Central memory CD8-positive, alpha-beta T cell (primary cell): ENCODE measurements around the gene TEX47.

Source experiments
- ATAC-seq: fragments of 150-1000 bp; cut with Tn5 transposase; replicated peaks from 2 replicates; pipeline ENCODE4 v1.10.0; 2022; ENCODE audit warnings: mild to moderate bottlenecking, moderate FRiP score, moderate number of reproducible peaks; ENCODE audit not compliant: poor library complexity, severe bottlenecking; ENCODE audit errors: extremely low read depth
- DNase-seq, 2 donors: peaks; one replicate each; pipeline ENCODE4 v3.0.0; 2021; ENCODE audit warnings: low spot score in 2 of 2
- H3K27ac Mint-ChIP-seq: one replicate; pipeline ENCODE4 v1.8.0; 2022; ENCODE audit warnings: low read depth, mild to moderate bottlenecking, moderate library complexity, mixed read lengths
- H3K27me3 Mint-ChIP-seq: one replicate; pipeline ENCODE4 v1.8.0; 2022; ENCODE audit warnings: mixed read lengths
- H3K36me3 Mint-ChIP-seq: one replicate; pipeline ENCODE4 v1.8.0; 2022; ENCODE audit warnings: mild to moderate bottlenecking, moderate library complexity, mixed read lengths; ENCODE audit not compliant: insufficient read depth
- H3K4me1 Mint-ChIP-seq: one replicate; pipeline ENCODE4 v1.8.0; 2022; ENCODE audit warnings: mixed read lengths
- H3K4me3 Mint-ChIP-seq: one replicate; pipeline ENCODE4 v1.8.0; 2022; ENCODE audit warnings: mild to moderate bottlenecking, moderate library complexity, mixed read lengths
- H3K9me3 Mint-ChIP-seq: one replicate; pipeline ENCODE4 v1.8.0; 2022; ENCODE audit warnings: mixed read lengths

TEX47 gene

GRCh38 chr7:88772776-88773175 lies 22.8 kb downstream of the TEX47 start:
- ATAC-seq = no peak
- H3K27me3 Mint-ChIP-seq = no peaks in the 10 kb centered on the region
- no peaks in the 10 kb centered on the region for H3K4me1 Mint-ChIP-seq
- DNase-seq = no peak
- H3K9me3 Mint-ChIP-seq = no peaks in the 10 kb centered on the region
- H3K36me3 Mint-ChIP-seq = no peaks in the 10 kb centered on the region
- no peak overlapping the region for H3K4me3 Mint-ChIP-seq
- H3K27ac Mint-ChIP-seq = no peak overlapping the region

GRCh38 chr7:88771417-88771816 lies 24.1 kb downstream of the TEX47 start:
- ATAC-seq (no peak), DNase-seq (no peak)
- Mint-ChIP-seq H3K9me3 (peaks cover 6% of the 10 kb centered on the region), H3K36me3 (no peaks in the 10 kb centered on the region), H3K27ac (no peak overlapping the region), H3K27me3 (no peaks in the 10 kb centered on the region), H3K4me3 (no peak overlapping the region), H3K4me1 (no peaks in the 10 kb centered on the region)

- Mint-ChIP-seq H3K4me3 (no peak overlapping the region), H3K9me3 (no peaks in the 10 kb centered on the region), H3K36me3 (peaks cover 2% of the 10 kb centered on the region), H3K27me3 (peaks cover 20% of the 10 kb centered on the region), H3K27ac (no peak overlapping the region), H3K4me1 (no peaks in the 10 kb centered on the region)
- DNase-seq (no peak), ATAC-seq (no peak)
These were observed 33.8 kb downstream of the TEX47 start for GRCh38 chr7:88761779-88762178.

GRCh38 chr7:88760136-88760515 lies 35.4 kb downstream of the TEX47 start:
- Mint-ChIP-seq H3K9me3 (no peaks in the 10 kb centered on the region), H3K4me3 (no peak overlapping the region), H3K4me1 (no peaks in the 10 kb centered on the region), H3K27ac (no peak overlapping the region), H3K36me3 (peaks cover 2% of the 10 kb centered on the region), H3K27me3 (peaks cover 20% of the 10 kb centered on the region)
- DNase-seq (no peak), ATAC-seq (no peak)

GRCh38 chr7:88759230-88760135 lies 36.1 kb downstream of the TEX47 start, which contains the start of gene ZNF804B:
Gene ZNF804B (plus strand): TSS chr7:88759700. CDS start chr7:88759977, 277 bp downstream.
- no peak within 1 kb of the TSS for H3K27ac Mint-ChIP-seq
- H3K4me3 Mint-ChIP-seq = no peak within 1 kb of the TSS
- H3K27me3 Mint-ChIP-seq = peaks cover 20% of the 10 kb centered on the region
- H3K9me3 Mint-ChIP-seq = no peaks in the 10 kb centered on the region
- no peaks in the 10 kb centered on the region for H3K4me1 Mint-ChIP-seq
- peaks cover 2% of the 10 kb centered on the region for H3K36me3 Mint-ChIP-seq
- ATAC-seq (no peak), DNase-seq (no peak)

GRCh38 chr7:88758381-88759229 lies 36.9 kb downstream of the TEX47 start:
- H3K9me3 Mint-ChIP-seq = no peaks in the 10 kb centered on the region
- no peak overlapping the region for H3K27ac Mint-ChIP-seq
- DNase-seq (no peak), ATAC-seq (no peak)
- H3K36me3 Mint-ChIP-seq = peaks cover 2% of the 10 kb centered on the region
- peaks cover 20% of the 10 kb centered on the region for H3K27me3 Mint-ChIP-seq
- no peaks in the 10 kb centered on the region for H3K4me1 Mint-ChIP-seq
- no peak overlapping the region for H3K4me3 Mint-ChIP-seq

- Mint-ChIP-seq H3K27me3 (peaks cover 20% of the 10 kb centered on the region), H3K27ac (no peak overlapping the region)
These were observed 38.2 kb downstream of the TEX47 start for GRCh38 chr7:88757371-88757770.

GRCh38 chr7:88756802-88757201 lies 38.7 kb downstream of the TEX47 start:
- no peak for DNase-seq
- Mint-ChIP-seq H3K27me3 (peaks cover 20% of the 10 kb centered on the region), H3K4me1 (no peaks in the 10 kb centered on the region), H3K9me3 (peaks cover 5% of the 10 kb centered on the region), H3K27ac (no peak overlapping the region), H3K36me3 (no peaks in the 10 kb centered on the region), H3K4me3 (no peak overlapping the region)
- ATAC-seq = no peak

More at GRCh38 chr7:88757371-88757770, 38.2 kb downstream of the TEX47 start:
- no peak overlapping the region for H3K4me3 Mint-ChIP-seq
- peaks cover 1% of the 10 kb centered on the region for H3K36me3 Mint-ChIP-seq
- DNase-seq = no peak
- no peak for ATAC-seq
- H3K4me1 Mint-ChIP-seq = no peaks in the 10 kb centered on the region
- peaks cover 3% of the 10 kb centered on the region for H3K9me3 Mint-ChIP-seq

GRCh38 chr7:88746126-88746525 lies 49.4 kb downstream of the TEX47 start:
- Mint-ChIP-seq H3K4me3 (no peak overlapping the region), H3K9me3 (peaks cover 4% of the 10 kb centered on the region), H3K4me1 (no peaks in the 10 kb centered on the region), H3K36me3 (no peaks in the 10 kb centered on the region), H3K27me3 (no peaks in the 10 kb centered on the region), H3K27ac (no peak overlapping the region)
- ATAC-seq = no peak
- no peak for DNase-seq
